Upper lobe of left lung (tissue), 6 donors: ENCODE data around the gene RGS19. TPM values are rescaled to one million over a fixed set of nuclear protein-coding genes. Genes with fewer than 3 reads are reported as not detected.
A peak's percentile ranks its signal among the peaks of the same experiment; 100 is the strongest.

Experiments used
- ATAC-seq, 2 donors: fragments of 200-7000 bp; cut with Tn5 transposase; one replicate each; pipeline ENCODE4 v1.9.1; 2022; ENCODE audit warnings: mild to moderate bottlenecking in 2 of 2, moderate library complexity in 2 of 2; ENCODE audit not compliant: low FRiP score in 2 of 2
- DNase-seq, 2 donors: peaks; one replicate each; pipeline ENCODE4 v3.0.0-alpha.2; 2019 to 2020
- H3K27ac ChIP-seq, 4 donors: fragments of 200-600 bp; sonication (generic); one replicate each; pipeline ENCODE4 v1.5.1; 2016 to 2019
- H3K27me3 ChIP-seq, 4 donors: fragments of 200-600 bp; sonication (generic); one replicate each; pipeline ENCODE4 v1.5.1; 2017 to 2019
- H3K36me3 ChIP-seq, 4 donors: fragments of 200-600 bp; sonication (generic); one replicate each; pipeline ENCODE4 v1.5.1; 2016 to 2019
- H3K4me1 ChIP-seq, 4 donors: fragments of 200-600 bp; sonication (generic); one replicate each; pipeline ENCODE4 v1.5.1; 2018 to 2019
- H3K4me3 ChIP-seq, 4 donors: fragments of 200-600 bp; sonication (generic); one replicate each; pipeline ENCODE4 v1.5.1; 2017 to 2019; ENCODE audit warnings: mild to moderate bottlenecking in 2 of 4, moderate library complexity in 1 of 4
- H3K9me3 ChIP-seq, 4 donors: fragments of 200-600 bp; sonication (generic); one replicate each; pipeline ENCODE4 v1.5.1; 2018 to 2019
- CTCF ChIP-seq, 6 experiments: fragments of 450-650 bp in 4 of 6; fragments of 200-600 bp in 2 of 6; sonication (generic) in 2 of 6; IDR thresholded peaks; one replicate each; pipeline ENCODE4 v1.5.1; 2016 to 2019; ENCODE audit warnings: antibody characterized with exemption in 6 of 6
- EP300 ChIP-seq, 4 donors: sonication (generic); formaldehyde crosslinking; IDR thresholded peaks; one replicate each; pipeline ENCODE4 v1.5.1; 2017; ENCODE audit warnings: antibody characterized with exemption in 4 of 4, control low read depth in 2 of 4
- POLR2A ChIP-seq, 4 donors: fragments of 450-650 bp; IDR thresholded peaks; one replicate each; pipeline ENCODE4 v1.5.1; 2016 to 2017; ENCODE audit warnings: antibody characterized with exemption in 4 of 4, mild to moderate bottlenecking in 2 of 4
- POLR2AphosphoS5 ChIP-seq, 2 donors: sonication (generic); formaldehyde crosslinking; IDR thresholded peaks; one replicate each; pipeline ENCODE4 v1.5.1; 2017; ENCODE audit warnings: antibody characterized with exemption in 2 of 2
- WGBS, 2 donors: methylation state at CpG; one replicate each; pipeline ENCODE4 v1.1.5; 2017 to 2018; 5-methylcytosine and 5-hydroxymethylcytosine counted together
- total RNA-seq, 6 donors: library from RNA; depleted of rRNA in 4 of 6; stranded (reverse); fragments of >200 nt in 4 of 6; gene quantifications; one replicate each; pipeline versions ENCODE4 v1.1.0 to v1.2.1, GENCODE V29; 2016 to 2021
- donor health status: DM: no; HTN: no; CAD: no; lungs with moderate emphysema.
- donor health status: DM: no; HTN: yes; CAD: no; lungs with severe emphysema.

The RGS19 gene
- total RNA-seq, 6 donors from 2014 or later = 21.5 to 70.8 (median 55.6) TPM

DNA sequence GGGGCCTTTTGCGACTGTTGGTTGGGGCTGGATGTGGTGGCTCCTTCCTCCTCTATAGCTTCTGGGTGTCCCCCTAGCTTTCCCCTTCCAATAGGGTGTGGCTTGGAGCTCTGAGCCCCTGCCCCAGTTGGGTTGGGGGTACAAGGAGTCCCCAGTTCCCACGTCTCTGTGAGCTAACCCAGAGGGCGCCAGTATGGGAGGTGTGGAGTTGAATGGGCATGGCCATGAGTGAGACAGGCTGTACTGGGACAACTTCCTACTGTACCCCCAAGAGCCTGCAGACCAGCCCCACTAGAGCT lies 42.2 kb downstream of the RGS19 start:
- peaks cover 0 to 28% (median 12%) of the 10 kb centered on the region in 4 donors for H3K27me3 ChIP-seq
- no peak overlapping the region for H3K27ac ChIP-seq
- peaks cover 4 to 35% (median 24%) of the 10 kb centered on the region in 4 donors for H3K36me3 ChIP-seq
- peaks cover 42 to 50% (median 45%) of the 10 kb centered on the region in 4 donors for H3K4me1 ChIP-seq
- DNase-seq = no peak
- WGBS, 2 donors = 58 to 79% methylated on average over 2 to 3 of the region's 3 CpGs
- no peak overlapping the region for H3K4me3 ChIP-seq
- no peak for ATAC-seq
- no peak for TF ChIP-seq CTCF (IDR thresholded peaks at IDR 0.05)
- TF ChIP-seq POLR2AphosphoS5 (IDR thresholded peaks at IDR 0.05) = no peak
- TF ChIP-seq POLR2A (IDR thresholded peaks at IDR 0.05) = no peak
- no peak for TF ChIP-seq EP300 (IDR thresholded peaks at IDR 0.05)
- H3K9me3 ChIP-seq = no peaks in the 10 kb centered on the region

DNA sequence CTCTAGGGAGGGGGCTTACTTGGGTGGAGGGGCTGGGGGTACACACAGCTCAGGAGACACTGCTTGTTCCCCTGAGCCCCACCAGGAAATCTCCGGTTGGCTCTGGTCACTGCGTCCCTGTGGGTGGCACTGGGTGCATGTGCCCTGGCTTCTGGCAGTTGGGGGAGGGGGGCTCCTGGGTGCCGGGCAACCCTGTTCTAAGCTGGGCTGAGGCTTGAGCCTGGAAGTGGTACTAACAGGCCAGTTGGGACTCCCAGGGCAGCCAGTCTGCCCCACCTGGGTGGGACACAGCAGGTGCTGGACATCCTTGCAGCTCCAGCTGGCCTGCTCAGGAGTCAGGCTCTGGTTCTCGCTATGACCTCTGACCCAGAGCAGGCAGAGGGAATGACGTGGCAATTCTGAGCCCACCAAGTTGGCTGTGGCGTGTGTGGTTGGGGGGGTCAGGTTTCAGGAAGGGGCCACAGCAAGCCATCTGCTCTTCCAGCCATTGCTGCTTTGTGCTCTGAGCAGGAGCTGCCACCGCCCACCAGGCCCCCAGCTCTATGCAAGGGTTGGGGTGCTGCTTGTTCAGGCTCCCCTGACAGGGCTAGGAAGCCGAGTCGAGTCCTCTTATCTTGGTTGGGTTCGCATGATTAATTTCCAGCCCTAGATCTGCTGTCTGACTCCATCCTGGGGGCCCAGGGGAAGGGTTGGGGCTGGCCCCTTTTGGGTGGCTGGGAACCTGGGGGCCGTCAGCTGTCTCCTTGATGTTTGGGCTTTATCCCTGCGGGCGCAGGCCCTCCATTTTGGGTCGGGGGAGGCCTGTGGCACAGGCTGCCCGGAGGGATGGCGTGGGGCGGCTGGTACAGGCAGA lies 42.7 kb downstream of the RGS19 start:
- no peaks in the 10 kb centered on the region for H3K9me3 ChIP-seq
- no peak for ATAC-seq

GRCh38 chr20:64035933-64036345 lies 43.4 kb downstream of the RGS19 start, which contains the start of gene C20orf204:
TSS of gene C20orf204 (plus strand) at chr20:64036182. CDS start at chr20:64036324, 142 bp downstream.
- H3K9me3 ChIP-seq = no peaks in the 10 kb centered on the region
- no peak within 1 kb of the TSS for H3K4me3 ChIP-seq
- H3K27ac ChIP-seq = no peak within 1 kb of the TSS
- peak in 1 of 2 donors; percentile 49 for DNase-seq
- TF ChIP-seq EP300 (IDR thresholded peaks at IDR 0.05) (no peak), CTCF (IDR thresholded peaks at IDR 0.05) (no peak), POLR2A (IDR thresholded peaks at IDR 0.05) (no peak), POLR2AphosphoS5 (IDR thresholded peaks at IDR 0.05) (no peak)
- H3K36me3 ChIP-seq = peaks cover 8 to 47% (median 33%) of the 10 kb centered on the region in 4 donors
- no peak for ATAC-seq
- peaks cover 30 to 38% (median 33%) of the 10 kb centered on the region in 4 donors for H3K4me1 ChIP-seq
- H3K27me3 ChIP-seq = peaks cover 0 to 17% (median 6%) of the 10 kb centered on the region in 4 donors
- WGBS, 2 donors = 76 to 83% methylated on average over 2 to 10 of the region's 10 CpGs

More for the DNA sequence above, 42.7 kb downstream of the RGS19 start:
- Histone ChIP-seq H3K27me3 (peaks cover 0 to 22% (median 9%) of the 10 kb centered on the region in 4 donors), H3K27ac (no peak overlapping the region), H3K4me3 (no peak overlapping the region), H3K36me3 (peaks cover 8 to 40% (median 30%) of the 10 kb centered on the region in 4 donors), H3K4me1 (peaks cover 37 to 44% (median 39%) of the 10 kb centered on the region in 4 donors)
- TF ChIP-seq POLR2A (IDR thresholded peaks at IDR 0.05) (no peak), EP300 (IDR thresholded peaks at IDR 0.05) (no peak), CTCF (IDR thresholded peaks at IDR 0.05) (no peak), POLR2AphosphoS5 (IDR thresholded peaks at IDR 0.05) (no peak)
- peak in 1 of 2 donors; percentile 60 for DNase-seq
- 50 to 73% methylated on average over 2 to 16 of the region's 17 CpGs for WGBS, 2 donors

- Histone ChIP-seq H3K4me3 (no peak overlapping the region), H3K27me3 (peaks cover 0 to 12% (median 5%) of the 10 kb centered on the region in 4 donors), H3K4me1 (peaks cover 24 to 31% (median 27%) of the 10 kb centered on the region in 4 donors), H3K9me3 (no peaks in the 10 kb centered on the region), H3K36me3 (peaks cover 12 to 53% (median 40%) of the 10 kb centered on the region in 4 donors), H3K27ac (no peak overlapping the region)
- TF ChIP-seq CTCF (IDR thresholded peaks at IDR 0.05) = no peak
- no peak for TF ChIP-seq POLR2A (IDR thresholded peaks at IDR 0.05)
- TF ChIP-seq POLR2AphosphoS5 (IDR thresholded peaks at IDR 0.05) = no peak
- no peak for TF ChIP-seq EP300 (IDR thresholded peaks at IDR 0.05)
- WGBS, 2 donors = 79 to 89% methylated on average over 13 to 15 of the region's 17 CpGs
- no peak for ATAC-seq
- peak in 1 of 2 donors; percentile 62 for DNase-seq
Measured at GRCh38 chr20:64035066-64035932, 44.0 kb downstream of the RGS19 start.
